NT2/D1 (cell line): Measurements from ENCODE around the gene LAMB1.

Source experiments
- DNase-seq: peaks from one replicate; pipeline ENCODE4 v3.0.0-alpha.2; 2011; ENCODE audit warnings: low read depth, low spot score
- H3K27me3 ChIP-seq: 2 replicates; pipeline ENCODE4 v1.6.0; 2011; ENCODE audit warnings: mild to moderate bottlenecking; ENCODE audit not compliant: insufficient read length, insufficient read depth
- H3K36me3 ChIP-seq: 2 replicates; pipeline ENCODE4 v1.6.1; 2011; ENCODE audit warnings: mild to moderate bottlenecking, low read length, mixed read lengths; ENCODE audit not compliant: insufficient read depth, insufficient read length
- H3K4me1 ChIP-seq: 2 replicates; pipeline ENCODE4 v1.5.1; 2011; ENCODE audit not compliant: insufficient read depth, insufficient read length
- H3K4me3 ChIP-seq: 2 replicates; pipeline ENCODE4 v1.5.1; 2011; ENCODE audit warnings: low read depth; ENCODE audit not compliant: insufficient read length
- H3K9ac ChIP-seq: 2 replicates; pipeline ENCODE4 v1.6.0; 2011; ENCODE audit warnings: low read depth; ENCODE audit not compliant: insufficient read length
- H3K9me3 ChIP-seq: 2 replicates; pipeline ENCODE4 v1.5.1; 2011; ENCODE audit warnings: mild to moderate bottlenecking, low read length; ENCODE audit not compliant: insufficient read depth
- SUZ12 ChIP-seq: IDR thresholded peaks from 2 replicates; pipeline ENCODE4 v1.6.1; 2011; ENCODE audit not compliant: insufficient read length, insufficient read depth; ENCODE audit errors: extremely low read depth
- YY1 ChIP-seq: IDR thresholded peaks from 2 replicates; pipeline ENCODE4 v1.6.1; 2011; ENCODE audit not compliant: insufficient read length, insufficient read depth
- ZNF274 ChIP-seq: IDR thresholded peaks from 2 replicates; pipeline ENCODE4 v1.6.1; 2011; ENCODE audit warnings: mild to moderate bottlenecking, low read depth, low read length

LAMB1 gene

DNA sequence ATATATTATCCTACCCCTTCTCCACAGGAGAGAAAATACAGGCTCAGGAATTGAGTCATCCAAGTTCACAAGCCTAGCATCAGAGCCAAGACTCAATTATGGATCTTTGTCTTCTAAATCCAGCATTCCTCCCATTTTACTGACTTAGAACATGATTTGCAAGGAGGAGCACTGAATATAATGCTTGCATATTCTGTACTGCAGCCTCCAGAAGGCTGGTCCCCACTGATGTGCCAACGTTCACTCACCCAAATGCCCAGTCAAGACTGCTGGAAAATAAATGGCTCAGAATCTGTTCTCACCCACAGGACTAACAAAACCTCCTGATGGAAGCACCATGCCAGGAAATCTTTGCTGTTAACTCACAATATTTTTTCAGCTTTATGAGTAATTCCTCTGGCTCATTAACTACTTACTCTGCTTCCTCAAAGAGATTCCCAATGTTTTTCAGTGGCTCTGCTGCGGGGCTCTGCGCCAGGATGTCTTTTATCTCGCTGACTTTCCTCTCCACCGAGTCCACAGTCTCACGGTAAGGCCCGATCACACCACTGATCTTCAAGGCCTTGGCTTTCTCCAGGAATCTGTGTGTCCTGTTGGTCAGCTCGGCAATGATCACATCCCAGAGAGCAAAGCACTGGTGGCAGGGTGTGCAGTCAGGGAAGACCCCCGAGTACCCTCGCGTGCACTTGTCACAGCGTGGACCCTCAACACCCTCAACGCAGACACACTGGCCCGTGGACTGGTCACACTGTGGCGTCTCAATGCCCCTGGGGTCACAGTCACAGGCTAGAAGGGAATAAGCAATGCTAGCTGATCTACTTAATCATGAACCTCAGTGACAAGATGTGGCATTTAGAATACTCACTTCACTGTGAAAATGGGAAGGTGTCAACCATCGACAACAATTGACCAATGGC lies 63.1 kb downstream of the LAMB1 start:
- peaks cover 4% of the 10 kb centered on the region for H3K4me1 ChIP-seq
- TF ChIP-seq YY1 (no peak), SUZ12 (no peak), ZNF274 (no peak)
- H3K9me3 ChIP-seq = no peaks in the 10 kb centered on the region
- H3K4me3 ChIP-seq = no peak overlapping the region
- peaks cover 79% of the 10 kb centered on the region for H3K36me3 ChIP-seq
- no peak for DNase-seq
- no peak overlapping the region for H3K9ac ChIP-seq
- H3K27me3 ChIP-seq = no peaks in the 10 kb centered on the region

- no peak for DNase-seq
These were observed 64.3 kb downstream of the LAMB1 start for GRCh38 chr7:107938456-107939250.

GRCh38 chr7:107937531-107937930 lies 65.4 kb downstream of the LAMB1 start:
- Histone ChIP-seq H3K36me3 (peaks cover 58% of the 10 kb centered on the region), H3K9me3 (no peaks in the 10 kb centered on the region), H3K9ac (no peak overlapping the region), H3K4me1 (peaks cover 4% of the 10 kb centered on the region), H3K27me3 (no peaks in the 10 kb centered on the region), H3K4me3 (no peak overlapping the region)
- no peak for DNase-seq
- TF ChIP-seq ZNF274 (no peak), YY1 (no peak), SUZ12 (no peak)

More at GRCh38 chr7:107938456-107939250, 64.3 kb downstream of the LAMB1 start:
- Histone ChIP-seq H3K27me3 (no peaks in the 10 kb centered on the region), H3K4me3 (no peak overlapping the region), H3K9ac (no peak overlapping the region), H3K9me3 (no peaks in the 10 kb centered on the region), H3K36me3 (peaks cover 68% of the 10 kb centered on the region), H3K4me1 (peaks cover 4% of the 10 kb centered on the region)
- TF ChIP-seq SUZ12 (no peak), YY1 (no peak), ZNF274 (no peak)

GRCh38 chr7:107936312-107936711 lies 66.6 kb downstream of the LAMB1 start:
- TF ChIP-seq SUZ12 (no peak), YY1 (no peak), ZNF274 (no peak)
- H3K4me1 ChIP-seq = peaks cover 9% of the 10 kb centered on the region

GRCh38 chr7:107934991-107935770 lies 67.8 kb downstream of the LAMB1 start:
- Histone ChIP-seq H3K36me3 (peaks cover 70% of the 10 kb centered on the region), H3K9me3 (no peaks in the 10 kb centered on the region), H3K9ac (no peak overlapping the region), H3K4me3 (no peak overlapping the region), H3K4me1 (peaks cover 9% of the 10 kb centered on the region), H3K27me3 (no peaks in the 10 kb centered on the region)
- DNase-seq = no peak
- no peak for TF ChIP-seq YY1
- no peak for TF ChIP-seq SUZ12
- TF ChIP-seq ZNF274 = no peak

More at GRCh38 chr7:107936312-107936711, 66.6 kb downstream of the LAMB1 start:
- no peak overlapping the region for H3K9ac ChIP-seq
- H3K27me3 ChIP-seq = no peaks in the 10 kb centered on the region
- no peaks in the 10 kb centered on the region for H3K9me3 ChIP-seq
- H3K36me3 ChIP-seq = peaks cover 65% of the 10 kb centered on the region
- DNase-seq = no peak
- no peak overlapping the region for H3K4me3 ChIP-seq

DNA sequence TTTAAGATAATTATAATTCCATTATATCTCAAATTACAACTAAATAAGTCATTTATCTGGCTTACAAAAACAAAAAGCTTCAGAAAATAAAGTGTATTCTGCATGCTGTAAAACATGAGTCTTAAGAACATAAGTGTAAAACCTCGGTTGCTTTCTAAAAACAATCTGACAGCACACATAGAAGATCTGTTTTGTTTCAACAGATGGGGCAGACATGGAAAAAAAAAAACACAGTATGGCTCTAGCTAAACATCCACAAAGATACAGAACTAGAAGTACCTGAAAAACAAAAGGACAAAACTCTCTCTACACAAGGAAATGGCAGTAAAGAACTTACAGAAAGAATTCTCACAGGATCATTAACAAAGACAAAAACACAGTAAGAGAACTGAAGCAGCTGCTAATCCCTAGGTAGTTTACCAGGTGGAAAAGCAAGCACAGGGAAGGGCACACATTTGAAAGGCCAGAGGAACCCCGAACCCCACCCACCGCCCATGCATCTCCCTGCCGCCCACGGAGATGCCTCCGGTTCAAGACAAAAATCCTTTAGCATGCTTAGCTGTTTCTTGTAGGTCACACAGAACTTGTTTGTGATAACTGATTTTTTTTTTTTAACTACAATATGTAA lies 69.5 kb downstream of the LAMB1 start:
- Histone ChIP-seq H3K36me3 (peaks cover 70% of the 10 kb centered on the region), H3K4me3 (no peak overlapping the region), H3K9me3 (no peaks in the 10 kb centered on the region), H3K4me1 (peaks cover 9% of the 10 kb centered on the region), H3K27me3 (no peaks in the 10 kb centered on the region), H3K9ac (no peak overlapping the region)
- peak; percentile 50 for DNase-seq
- no peak for TF ChIP-seq ZNF274
- no peak for TF ChIP-seq SUZ12
- no peak for TF ChIP-seq YY1
